AG04449 (cell line): ENCODE measurements around the gene ZNRD2.
"Not testable (repeated sequence)": the region's sequence is repeated elsewhere in the genome, so short reads cannot be mapped to it uniquely, and the experiment has no call there.

Source experiments
- CTCF ChIA-PET: fragments of 350-600 bp; formaldehyde crosslinking; extraction: SDS; loops from one replicate; lab custom pipeline; 2021; ENCODE audit warnings: antibody characterized with exemption; lab: Yijun Ruan, JAX
- POLR2A ChIA-PET: fragments of 400-600, 350-600 bp; formaldehyde crosslinking; extraction: SDS; loops from one replicate; lab custom pipeline; 2020; ENCODE audit warnings: antibody characterized with exemption, inconsistent platforms; lab: Yijun Ruan, JAX
- DNase-seq: peaks from one replicate; pipeline ENCODE4 v3.0.0-alpha.2; 2010; ENCODE audit warnings: low read depth, low spot score
- H3K4me3 ChIP-seq: 2 replicates; pipeline ENCODE4 v1.5.1; 2011; ENCODE audit warnings: low read depth, mild to moderate bottlenecking, control low read depth, low read length
- TF ChIP-seq, protein P1 (sequence below): IDR thresholded peaks from one replicate; pipeline ENCODE4 v1.5.1; 2011; ENCODE audit warnings: mild to moderate bottlenecking, moderate library complexity, low read length, control low read depth, inconsistent platforms; ENCODE audit not compliant: insufficient read depth; ENCODE audit errors: missing control alignments

The ZNRD2 gene

DNA sequence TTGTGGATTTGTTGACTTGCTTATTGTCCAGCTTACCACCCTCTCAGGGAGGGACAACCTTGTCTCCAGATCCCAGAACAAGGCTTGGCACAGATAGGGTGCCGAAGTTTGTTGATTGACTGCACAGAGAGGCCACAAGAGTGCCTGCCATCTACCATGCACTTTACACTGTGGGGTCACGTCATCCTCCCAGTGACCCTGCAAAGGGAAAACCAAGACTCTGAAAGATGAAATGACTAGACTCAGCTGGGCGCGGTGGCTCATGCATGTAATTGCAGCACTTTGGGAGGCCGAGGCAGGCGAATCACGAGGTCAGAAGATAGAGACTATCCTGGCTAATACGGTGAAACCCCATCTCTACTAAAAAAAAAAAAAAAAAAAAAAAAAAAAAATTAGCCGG is 7.5 kb upstream of the ZNRD2 start:
- POLR2A ChIA-PET = no interaction called here
- no peak overlapping the region for H3K4me3 ChIP-seq
- TF ChIP-seq, protein P1, sequence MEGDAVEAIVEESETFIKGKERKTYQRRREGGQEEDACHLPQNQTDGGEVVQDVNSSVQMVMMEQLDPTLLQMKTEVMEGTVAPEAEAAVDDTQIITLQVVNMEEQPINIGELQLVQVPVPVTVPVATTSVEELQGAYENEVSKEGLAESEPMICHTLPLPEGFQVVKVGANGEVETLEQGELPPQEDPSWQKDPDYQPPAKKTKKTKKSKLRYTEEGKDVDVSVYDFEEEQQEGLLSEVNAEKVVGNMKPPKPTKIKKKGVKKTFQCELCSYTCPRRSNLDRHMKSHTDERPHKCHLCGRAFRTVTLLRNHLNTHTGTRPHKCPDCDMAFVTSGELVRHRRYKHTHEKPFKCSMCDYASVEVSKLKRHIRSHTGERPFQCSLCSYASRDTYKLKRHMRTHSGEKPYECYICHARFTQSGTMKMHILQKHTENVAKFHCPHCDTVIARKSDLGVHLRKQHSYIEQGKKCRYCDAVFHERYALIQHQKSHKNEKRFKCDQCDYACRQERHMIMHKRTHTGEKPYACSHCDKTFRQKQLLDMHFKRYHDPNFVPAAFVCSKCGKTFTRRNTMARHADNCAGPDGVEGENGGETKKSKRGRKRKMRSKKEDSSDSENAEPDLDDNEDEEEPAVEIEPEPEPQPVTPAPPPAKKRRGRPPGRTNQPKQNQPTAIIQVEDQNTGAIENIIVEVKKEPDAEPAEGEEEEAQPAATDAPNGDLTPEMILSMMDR = no peak
- CTCF ChIA-PET = interaction anchor here (1.5 to 16.3 kb wide), 5 partner anchors 9 to 31 kb away, joined by 3 to 207 read pairs (median 16); partner anchors contain the start of genes EHBP1L1, FAM89B and ZNRD2
- DNase-seq = no peak

DNA sequence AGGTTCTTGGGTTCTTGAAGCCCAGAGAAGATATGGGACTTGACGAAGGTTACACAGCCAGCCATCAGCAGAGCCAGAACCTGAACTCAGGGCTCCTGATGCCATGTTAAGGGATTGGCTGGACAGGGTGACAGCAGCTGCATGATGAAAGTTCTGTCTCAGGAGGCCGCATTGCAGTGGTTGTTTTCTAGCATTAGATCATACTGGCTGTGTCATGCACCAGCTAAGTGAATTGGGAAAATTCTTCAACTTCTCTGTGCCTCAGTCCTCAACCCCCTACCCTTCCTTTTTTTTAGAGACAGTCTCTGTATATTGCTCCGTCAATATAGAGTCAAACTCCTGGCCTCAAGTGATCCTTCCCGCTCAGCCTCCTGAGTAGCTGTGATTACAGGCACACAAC is 6.7 kb upstream of the ZNRD2 start:
- CTCF ChIA-PET = interaction anchor here (4.1 to 16.3 kb wide), 4 partner anchors 8 to 30 kb away, joined by 15 to 207 read pairs (median 48); partner anchors contain the start of genes FAM89B and ZNRD2
- TF ChIP-seq, protein P1 = no peak

DNA sequence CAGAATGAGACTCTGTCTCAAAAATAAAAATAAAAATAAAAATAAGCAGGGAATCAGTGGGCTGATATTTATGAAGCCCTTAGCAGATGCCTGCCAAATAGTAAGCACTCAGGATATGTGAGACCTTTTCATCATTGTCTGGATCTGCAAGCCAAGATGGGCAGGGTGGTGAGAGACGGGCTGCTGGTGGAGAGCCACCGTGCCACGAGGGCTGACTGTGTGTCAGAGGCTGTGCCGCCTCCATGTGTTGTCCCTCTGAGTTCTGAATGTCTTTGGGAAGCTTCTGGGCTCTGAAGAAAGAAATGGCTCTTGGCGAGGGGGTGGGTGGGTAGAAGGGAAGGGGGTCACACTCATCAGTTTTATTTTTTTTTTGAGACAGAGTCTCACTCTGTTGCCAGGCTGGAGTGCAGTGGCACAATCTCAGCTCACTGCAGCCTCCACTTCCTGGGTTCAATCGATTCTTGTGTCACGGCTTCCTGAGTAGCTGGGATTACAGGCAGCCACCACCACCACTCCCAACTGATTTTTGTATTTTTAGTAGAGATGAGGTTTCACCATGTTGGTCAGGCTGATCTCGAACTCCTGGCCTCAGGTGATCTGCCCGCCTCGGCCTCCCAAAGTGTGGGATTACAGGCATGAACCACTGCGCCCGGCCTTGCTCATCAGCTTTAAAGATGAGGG is 5.3 kb upstream of the ZNRD2 start:
- CTCF ChIA-PET = interaction anchor here (16.3 kb wide), 1 partner anchor 23 kb away, joined by 207 read pairs; no protein-coding TSS in a partner anchor
- H3K4me3 ChIP-seq, POLR2A ChIA-PET, DNase-seq: not testable (repeated sequence)

More for the DNA sequence above, 6.7 kb upstream of the ZNRD2 start:
- DNase-seq = no peak
- H3K4me3 ChIP-seq = no peak overlapping the region
- POLR2A ChIA-PET = no interaction called here

DNA sequence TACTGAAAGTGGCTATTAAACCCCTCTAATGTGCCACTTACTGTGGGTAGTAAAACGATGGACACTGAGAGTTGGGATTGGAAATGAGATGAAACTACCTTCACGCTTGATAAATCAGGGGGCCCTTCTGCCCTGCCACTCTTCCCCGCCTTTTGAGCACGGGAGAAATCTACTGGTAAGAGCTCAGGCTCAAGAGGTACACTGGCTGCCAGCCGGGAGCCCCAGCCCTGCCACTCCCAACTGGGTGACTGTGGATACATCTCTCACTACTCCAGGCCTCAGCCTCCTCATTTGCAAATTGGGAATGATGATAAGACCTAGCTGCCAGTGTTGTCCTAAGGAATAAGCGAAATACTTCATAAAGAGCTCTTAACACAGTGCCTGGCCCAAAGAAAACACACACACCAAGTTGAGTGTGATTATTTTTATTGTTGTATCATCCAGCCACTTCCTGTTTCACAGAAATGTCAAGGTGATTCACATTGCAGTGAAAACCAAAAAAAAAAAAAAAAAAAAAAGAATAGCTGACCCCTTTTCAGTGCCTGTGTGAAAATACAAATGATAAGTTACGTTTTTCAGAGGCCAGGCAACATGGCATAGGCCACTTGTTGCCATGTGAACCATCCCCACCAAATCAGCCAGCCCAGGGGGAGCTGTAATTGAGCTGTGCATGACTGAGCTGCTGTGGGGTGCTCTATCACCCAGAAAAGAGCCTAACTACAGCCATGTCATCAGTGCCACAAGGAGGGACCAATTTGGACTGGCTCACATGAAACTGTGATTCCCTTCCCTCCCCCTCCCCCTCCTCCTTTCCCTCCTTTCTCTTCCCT is 4.4 kb upstream of the ZNRD2 start:
- CTCF ChIA-PET = interaction anchor here (1.3 to 16.3 kb wide), 4 partner anchors 24 to 40 kb away, joined by 3 to 207 read pairs (median 4); partner anchors contain the start of gene KCNK7
- no peak overlapping the region for H3K4me3 ChIP-seq
- DNase-seq = no peak
- POLR2A ChIA-PET = no interaction called here
- TF ChIP-seq, protein P1 = no peak

DNA sequence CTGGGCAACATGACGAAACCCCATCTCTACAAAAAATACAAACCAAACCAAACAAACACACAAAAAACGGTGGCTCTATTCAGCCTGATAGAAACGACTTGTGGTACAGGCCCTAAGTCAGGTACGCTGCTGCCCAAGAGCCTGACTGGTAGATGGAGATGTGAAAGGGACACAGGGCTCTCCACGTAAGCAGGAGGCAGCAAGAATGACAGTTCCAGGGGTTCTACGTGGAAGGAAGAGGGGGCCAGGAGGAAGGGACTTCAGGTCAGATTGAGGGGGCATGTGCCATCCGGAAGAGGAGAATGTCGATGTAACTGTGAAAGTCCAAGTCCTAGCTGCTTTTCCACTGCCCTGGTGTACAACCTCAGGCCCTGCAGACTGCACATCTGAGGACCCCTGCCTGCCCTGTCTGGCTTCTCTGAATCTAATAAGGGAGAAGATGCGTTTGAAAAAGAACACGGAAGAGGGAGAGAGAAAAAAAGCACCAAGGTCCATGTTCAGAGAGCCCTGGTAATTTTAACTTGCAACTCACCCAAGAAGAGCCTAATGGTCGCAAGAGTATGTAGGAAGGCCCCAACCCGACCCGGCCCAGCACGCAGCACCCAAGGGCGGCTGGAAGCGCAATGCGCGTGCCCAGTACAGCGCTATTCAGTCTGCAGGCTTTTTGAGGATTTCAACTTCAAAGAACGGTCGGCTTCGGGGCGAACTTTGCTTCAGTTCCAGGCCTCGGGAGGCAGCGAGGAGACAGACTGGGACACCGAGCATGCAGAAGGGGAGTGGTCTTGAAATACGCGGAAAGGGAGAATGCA is 909 bp upstream of the ZNRD2 start:
- ChIA-PET POLR2A (interaction anchor here (1.0 to 4.6 kb wide), 6 partner anchors 9 to 147 kb away, joined by 3 to 28 read pairs (median 5); partner anchors contain the start of genes MALAT1, NEAT1 and PCNX3), CTCF (interaction anchor here (0.6 to 16.3 kb wide), 4 partner anchors 8 to 27 kb away, joined by 3 to 207 read pairs (median 58); no protein-coding TSS in a partner anchor)
- TF ChIP-seq, protein P1 = no peak
- peak overlapping the region; percentile 89 for H3K4me3 ChIP-seq
- DNase-seq = no peak

DNA sequence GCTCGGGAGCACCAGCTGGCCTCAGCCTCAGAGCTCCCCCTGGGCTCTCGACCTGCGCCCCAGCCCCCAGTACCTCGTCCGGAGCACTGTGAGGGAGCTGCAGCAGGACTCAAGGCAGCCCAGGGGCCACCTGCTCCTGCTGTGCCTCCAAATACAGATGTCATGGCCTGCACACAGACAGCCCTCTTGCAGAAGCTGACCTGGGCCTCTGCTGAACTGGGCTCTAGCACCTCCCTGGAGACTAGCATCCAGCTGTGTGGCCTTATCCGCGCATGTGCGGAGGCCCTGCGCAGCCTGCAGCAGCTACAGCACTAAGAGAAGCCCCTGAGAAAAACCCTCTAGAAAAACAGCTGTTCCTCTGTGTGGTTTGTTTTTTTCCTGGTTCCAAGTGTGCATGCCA is 1.1 kb downstream of the ZNRD2 start:
- TF ChIP-seq, protein P1 = no peak
- ChIA-PET POLR2A (interaction anchor here (1.1 to 4.6 kb wide), 4 partner anchors 12 to 70 kb away, joined by 4 to 28 read pairs (median 10); partner anchors contain the start of gene LTBP3), CTCF (interaction anchor here (0.7 to 16.3 kb wide), 13 partner anchors 10 to 247 kb away, joined by 3 to 207 read pairs (median 4); no protein-coding TSS in a partner anchor)
- H3K4me3 ChIP-seq = peak overlapping the region; percentile 89
- DNase-seq = no peak
